HG02798 (cell line): ENCODE data around the gene GNG2.

ENCODE experiments used
- ATAC-seq: cut with Tn5 transposase; IDR thresholded peaks from one replicate; pipeline ENCODE4 v1.9.1; 2021; ENCODE audit warnings: mild to moderate bottlenecking; ENCODE audit not compliant: unreplicated experiment, poor library complexity

Gene GNG2

DNA sequence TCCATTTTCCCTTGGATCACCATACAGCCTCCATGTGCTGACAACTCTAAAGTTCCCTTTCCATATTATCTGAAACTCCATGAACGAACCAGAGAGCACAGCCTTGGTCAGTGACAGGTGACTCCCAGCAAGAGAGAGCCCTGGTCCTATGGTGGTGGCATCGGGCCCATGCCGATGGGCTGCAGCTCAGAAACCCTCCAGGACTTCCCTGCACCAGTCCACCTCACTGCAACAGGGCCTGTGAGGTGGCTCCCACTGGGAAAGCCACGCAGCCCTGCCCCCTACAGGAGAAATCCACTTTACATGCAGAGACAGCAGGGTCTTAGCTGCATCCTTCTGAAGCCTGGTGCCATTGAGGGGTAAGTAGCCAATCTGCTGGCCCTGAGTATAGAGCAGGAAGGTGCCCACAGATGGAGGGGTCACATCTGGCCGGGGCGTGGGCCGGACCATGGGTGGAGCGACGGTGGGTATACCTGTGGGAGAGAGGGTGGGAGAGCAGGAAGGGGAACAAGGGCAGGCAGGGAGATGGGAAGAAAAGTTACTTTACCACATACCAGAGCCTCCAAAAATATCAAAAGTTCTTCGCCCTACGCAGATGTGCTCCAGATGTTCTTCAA is 153.7 kb downstream of the GNG2 start:
- ATAC-seq, result no peak

DNA sequence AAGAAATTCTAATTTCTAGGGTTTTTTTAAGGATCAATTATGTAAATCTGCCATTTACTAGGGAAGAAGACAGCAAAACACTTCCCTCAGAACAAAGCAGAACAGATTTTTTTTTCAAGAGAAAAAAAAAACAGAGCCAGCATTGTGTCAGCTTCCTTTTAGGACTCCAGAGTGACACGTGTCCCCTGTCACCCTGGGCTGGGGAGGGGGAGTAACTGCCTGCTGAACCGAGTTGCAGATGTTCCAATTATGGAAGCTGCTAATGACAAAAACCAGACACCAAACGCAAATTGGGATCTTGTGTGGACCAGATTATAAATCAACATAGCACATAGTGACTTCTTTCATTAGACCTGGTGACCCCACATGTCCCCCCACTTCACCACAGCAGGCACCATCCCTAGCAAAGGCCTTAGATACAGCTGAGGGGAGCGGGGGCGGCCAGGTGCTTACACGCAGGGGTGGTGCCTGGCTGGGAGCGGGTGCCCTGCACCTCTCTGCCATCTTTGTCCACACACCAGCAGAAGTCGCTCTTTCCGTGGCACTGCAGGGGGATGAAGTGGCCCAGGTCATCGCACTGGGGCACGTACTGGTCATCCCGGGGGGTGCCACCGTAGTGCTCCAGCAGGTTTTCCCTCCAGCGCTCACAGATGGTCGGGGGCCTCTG is 154.3 kb downstream of the GNG2 start:
- ATAC-seq, result no peak

DNA sequence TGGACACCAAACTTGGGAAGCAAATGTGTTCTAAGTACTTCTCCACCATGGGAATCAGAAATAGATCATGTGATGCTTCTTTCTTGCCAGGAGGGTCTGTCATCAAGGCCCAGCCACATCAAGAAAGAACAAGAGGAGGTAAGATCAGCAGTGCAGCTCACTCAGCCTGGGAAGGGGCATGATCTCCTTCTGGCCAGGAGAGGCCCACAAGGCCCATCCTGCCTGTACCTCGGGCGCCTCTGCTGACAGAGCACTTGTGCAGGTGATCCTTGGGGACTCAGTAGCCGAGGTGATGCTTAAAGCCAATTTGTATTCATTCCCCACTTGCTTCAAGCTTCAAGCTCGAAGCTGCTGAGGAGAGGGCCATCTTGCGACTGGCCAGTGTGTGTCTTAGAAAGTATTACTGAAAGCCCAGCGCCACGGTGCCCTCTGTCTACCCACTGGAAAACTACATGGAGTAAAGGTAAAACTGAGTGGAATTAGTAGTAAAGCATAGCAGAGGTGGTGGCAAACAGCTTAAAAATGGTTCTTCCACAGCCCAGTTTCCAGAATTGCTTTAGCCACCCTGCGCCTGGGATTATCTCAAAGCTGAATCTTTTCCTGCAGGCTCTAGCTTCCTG is 155.1 kb downstream of the GNG2 start:
- ATAC-seq, result no peak

DNA sequence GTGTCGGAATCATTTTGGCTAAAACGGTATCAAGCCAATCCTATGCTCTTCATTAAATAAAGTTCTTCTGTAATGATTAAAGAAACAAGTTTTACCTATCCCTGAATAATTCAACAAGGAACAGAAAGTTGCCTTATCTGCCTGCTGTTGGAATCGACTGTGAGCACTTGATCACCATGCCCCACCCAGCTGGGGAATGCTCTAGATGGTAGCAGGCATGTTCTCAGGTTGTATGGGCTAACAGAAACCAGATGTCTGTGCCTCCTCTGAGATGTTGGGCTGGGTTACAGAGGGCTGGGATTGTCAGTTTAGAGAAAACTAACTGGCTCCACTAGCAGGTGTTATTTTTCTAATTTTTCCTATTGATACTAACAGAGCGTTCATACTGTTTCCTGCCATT is 157.8 kb downstream of the GNG2 start:
- no peak for ATAC-seq

DNA sequence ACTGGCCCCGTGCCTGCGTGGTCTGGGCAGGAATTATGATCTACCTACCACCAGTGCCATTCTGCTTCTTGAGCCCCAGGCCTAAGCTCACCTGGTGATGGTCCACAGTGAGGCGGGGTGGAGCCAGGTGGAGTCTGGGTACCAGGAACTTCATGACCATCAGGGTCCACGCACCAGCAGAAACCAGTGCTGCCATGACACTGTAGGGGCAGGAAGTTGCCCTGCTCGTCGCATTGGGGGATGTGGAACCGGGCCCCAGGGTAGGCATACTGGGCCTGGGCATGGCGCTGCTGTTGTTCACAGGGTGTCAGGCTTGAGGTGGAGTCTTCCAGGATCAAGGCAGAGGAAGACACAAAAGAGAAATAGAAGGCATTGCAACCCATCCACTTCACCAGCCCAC is 158.6 kb downstream of the GNG2 start:
- no peak for ATAC-seq
